Measurements from ENCODE around the gene DNAJC17. TPM values are rescaled to one million over a fixed set of nuclear protein-coding genes. Genes with fewer than 3 reads are reported as not detected.
A peak's percentile ranks its signal among the peaks of the same experiment; 100 is the strongest.

DNAJC17 gene
- total RNA-seq (2021; fragmentation: NEBNext Ultra II Directional; extraction: Animal tissue kit (Norgen Biotek cat#: 25700)), result 10 to 100 TPM; 25.9 to 39.9 (median 29.6) TPM
- long read RNA-seq, transcript DNAJC17-201 (11 exons, 3,731 nt), result major isoform, 11 of 16 reads
- long read RNA-seq, partial matches to known transcripts, result 1 of 16 reads
- long read RNA-seq, other reads (novel, unspliced or antisense), result 4 of 16 reads

DNA sequence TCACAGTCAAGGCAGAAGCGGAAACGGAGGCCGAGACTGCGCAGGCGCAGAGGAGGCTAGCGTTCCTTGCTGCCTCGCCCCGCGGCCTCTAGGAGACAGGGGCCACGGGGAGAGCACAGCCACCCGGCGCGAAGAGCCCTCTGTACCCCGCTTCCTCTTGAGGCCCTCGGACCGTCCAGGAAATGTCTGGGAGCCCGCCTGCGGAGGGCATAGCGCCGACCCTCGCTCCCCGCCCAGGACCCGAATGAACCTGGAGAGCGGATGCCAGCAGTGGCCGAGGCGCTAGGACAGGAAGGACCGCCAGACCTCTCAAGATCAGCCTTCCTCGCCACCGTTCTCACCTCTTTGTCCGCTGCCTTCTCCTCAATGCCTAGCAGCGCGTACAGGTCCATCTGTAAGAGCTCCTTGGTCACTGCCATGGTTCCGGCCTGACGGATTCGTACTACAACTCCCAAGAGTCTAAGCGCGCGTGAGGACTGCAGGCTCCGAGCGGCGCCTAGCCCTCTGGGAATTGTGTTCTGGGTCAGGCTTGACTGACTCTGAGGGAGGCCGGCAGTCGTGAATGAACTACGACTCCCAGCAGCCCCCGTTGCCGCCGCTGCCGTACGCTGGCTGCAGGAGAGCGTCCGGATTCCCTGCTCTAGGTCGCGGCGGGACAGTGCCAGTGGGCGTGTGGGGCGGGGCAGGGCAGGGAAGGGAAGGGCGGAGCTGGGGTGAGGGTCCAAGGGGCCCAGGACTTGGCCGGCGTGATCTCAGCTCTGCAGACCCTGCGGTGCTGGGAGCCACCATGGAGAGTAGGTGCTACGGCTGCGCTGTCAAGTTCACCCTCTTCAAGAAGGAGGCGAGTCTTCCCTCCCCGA is at the start of gene DNAJC17, which contains the start of gene ZFYVE19:
TSS of gene DNAJC17 (minus strand) at position 446 of the 860 bp plus-strand sequence. CDS start at position 419, 27 bp downstream.
TSS of gene ZFYVE19 (plus strand) at position 62 of the 860 bp plus-strand sequence. CDS start at position 563, 501 bp downstream.
- Mint-ChIP-seq H3K9me3 (no peaks in the 10 kb centered on the region), H3K27me3 (ENCODE audit: insufficient read depth) (no peaks in the 10 kb centered on the region), H3K36me3 (ENCODE audit: low read depth) (peaks cover 4% of the 10 kb centered on the region), H3K27ac (peak within 1 kb of the TSS; percentile 94), H3K4me3 (peak within 1 kb of the TSS; percentile 98), H3K4me1 (ENCODE audit: low read depth) (peaks cover 18% of the 10 kb centered on the region)
- peak; percentile 98 for DNase-seq
- peak; percentile 32 for TF ChIP-seq CTCF (IDR thresholded peaks at IDR 0.05)

- no peak for TF ChIP-seq CTCF (IDR thresholded peaks at IDR 0.05)
- no peak for DNase-seq
- Mint-ChIP-seq H3K4me1 (ENCODE audit: low read depth) (peaks cover 18% of the 10 kb centered on the region), H3K9me3 (no peaks in the 10 kb centered on the region), H3K27ac (no peak overlapping the region), H3K27me3 (ENCODE audit: insufficient read depth) (peaks cover 24% of the 10 kb centered on the region), H3K4me3 (no peak overlapping the region), H3K36me3 (ENCODE audit: low read depth) (no peaks in the 10 kb centered on the region)
Observed at GRCh38 chr15:40856746-40857145, 49.5 kb upstream of the DNAJC17 start.

DNA sequence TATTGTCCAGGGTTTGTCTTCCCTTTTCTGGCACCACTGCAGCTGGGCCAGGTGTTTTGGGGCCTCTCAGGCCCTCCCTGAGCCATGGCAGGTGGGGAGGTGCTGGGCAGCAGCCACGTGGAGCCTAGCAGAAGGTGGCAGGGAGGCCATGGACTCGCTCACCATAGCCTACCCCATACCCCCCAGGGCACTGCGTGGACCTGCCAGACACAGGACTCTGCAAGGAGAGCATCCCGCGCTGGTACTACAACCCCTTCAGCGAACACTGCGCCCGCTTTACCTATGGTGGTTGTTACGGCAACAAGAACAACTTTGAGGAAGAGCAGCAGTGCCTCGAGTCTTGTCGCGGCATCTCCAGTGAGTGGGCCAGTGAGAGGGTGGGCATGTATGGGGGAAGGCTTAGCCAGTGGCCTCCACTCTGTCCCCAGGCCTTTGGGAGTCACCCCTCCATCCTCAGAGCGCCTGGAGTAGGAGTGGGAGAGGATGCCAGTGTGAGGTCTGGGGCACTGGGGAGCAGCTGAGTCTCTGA is 48.5 kb upstream of the DNAJC17 start:
- peaks cover 18% of the 10 kb centered on the region for H3K4me1 Mint-ChIP-seq (ENCODE audit: low read depth)
- peaks cover 24% of the 10 kb centered on the region for H3K27me3 Mint-ChIP-seq (ENCODE audit: insufficient read depth)
- H3K9me3 Mint-ChIP-seq, result no peaks in the 10 kb centered on the region
- no peak for TF ChIP-seq CTCF (IDR thresholded peaks at IDR 0.05)
- H3K36me3 Mint-ChIP-seq (ENCODE audit: low read depth), result no peaks in the 10 kb centered on the region
- no peak overlapping the region for H3K27ac Mint-ChIP-seq
- DNase-seq, result no peak
- H3K4me3 Mint-ChIP-seq, result no peak overlapping the region

GRCh38 chr15:40854161-40854560 is 46.9 kb upstream of the DNAJC17 start:
- no peak for TF ChIP-seq CTCF (IDR thresholded peaks at IDR 0.05)
- DNase-seq, result no peak

DNA sequence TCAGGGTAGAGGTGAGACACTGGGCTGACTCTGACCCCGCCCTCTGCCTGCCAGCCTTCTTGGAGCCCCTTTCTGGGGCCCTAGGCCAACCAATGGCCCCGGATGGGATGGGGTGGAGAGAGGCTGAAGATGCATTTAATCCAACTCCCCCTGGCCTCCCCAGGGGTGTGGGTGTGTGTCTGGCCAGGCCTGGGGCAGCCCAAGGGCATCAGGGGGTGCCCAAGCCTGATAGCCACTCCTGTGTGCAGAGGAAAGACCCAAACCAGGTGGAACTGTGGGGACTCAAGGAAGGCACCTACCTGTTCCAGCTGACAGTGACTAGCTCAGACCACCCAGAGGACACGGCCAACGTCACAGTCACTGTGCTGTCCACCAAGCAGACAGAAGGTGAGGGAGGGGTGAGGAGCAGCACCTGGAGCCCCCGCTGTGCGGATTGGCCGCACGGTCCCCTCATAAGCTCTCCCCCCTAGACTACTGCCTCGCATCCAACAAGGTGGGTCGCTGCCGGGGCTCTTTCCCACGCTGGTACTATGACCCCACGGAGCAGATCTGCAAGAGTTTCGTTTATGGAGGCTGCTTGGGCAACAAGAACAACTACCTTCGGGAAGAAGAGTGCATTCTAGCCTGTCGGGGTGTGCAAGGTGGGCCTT is 46.1 kb upstream of the DNAJC17 start:
- Mint-ChIP-seq H3K36me3 (ENCODE audit: low read depth) (no peaks in the 10 kb centered on the region), H3K4me3 (no peak overlapping the region), H3K4me1 (ENCODE audit: low read depth) (peaks cover 11% of the 10 kb centered on the region), H3K27ac (no peak overlapping the region), H3K27me3 (ENCODE audit: insufficient read depth) (peaks cover 20% of the 10 kb centered on the region), H3K9me3 (no peaks in the 10 kb centered on the region)
- DNase-seq, result no peak
- TF ChIP-seq CTCF (IDR thresholded peaks at IDR 0.05), result no peak

More at GRCh38 chr15:40854161-40854560, 46.9 kb upstream of the DNAJC17 start:
- Mint-ChIP-seq H3K36me3 (ENCODE audit: low read depth) (no peaks in the 10 kb centered on the region), H3K9me3 (no peaks in the 10 kb centered on the region), H3K4me3 (no peak overlapping the region), H3K27me3 (ENCODE audit: insufficient read depth) (peaks cover 25% of the 10 kb centered on the region), H3K4me1 (ENCODE audit: low read depth) (peaks cover 17% of the 10 kb centered on the region), H3K27ac (no peak overlapping the region)
